ENCODE measurements around the gene MTIF2. TPM values are rescaled to one million over a fixed set of nuclear protein-coding genes. Genes with fewer than 3 reads are reported as not detected.

Gene MTIF2
- polyA plus RNA-seq, 2 of the 4 experiments (the other 2 are of a cell fraction), result 47.2 to 91.6 TPM

GRCh38 chr2:55283083-55283482 lies 14.1 kb upstream of the MTIF2 start:
- TF ChIP-seq CEBPB (IDR thresholded peaks at IDR 0.05) (0 out of 4 replicates have a peak, but pooled peaks of 1 of the 2 experiments have one; percentile 8), HEYL (CRISPR knock-in tag; IDR thresholded peaks at IDR 0.05) (no peak), JUNB (IDR thresholded peaks at IDR 0.05) (no peak), RAD21 (conservative IDR thresholded peaks at IDR 0.05 in 1 of 2, IDR thresholded peaks at IDR 0.05 in 1 of 2) (no peak)
- no peak for FAIRE-seq
- DNase-seq (ENCODE audit: low read depth in 1 of 2, low spot score in 1 of 2), result no peak
- POLR2A ChIA-PET, result no interaction called here
- 95% methylated on average over 12 of the region's 12 CpGs for WGBS (ENCODE audit: missing lambda C conversion rate)
- no peaks in the 10 kb centered on the region for H3K9me3 ChIP-seq
- H3K4me2 ChIP-seq, result peak overlapping the region; percentile 92
- CTCF ChIA-PET, result no interaction called here
- no peak for ATAC-seq
- peak overlapping the region; percentile 51 for H3K4me3 ChIP-seq
- peak overlapping the region; percentile 87 to 90; a peak in 5 of 6 replicates for H3K27ac ChIP-seq
- peaks cover 8% of the 10 kb centered on the region; the same call in 2 of the 3 replicates for H3K4me1 ChIP-seq

- Histone ChIP-seq H3K4me1 (peaks cover 8% of the 10 kb centered on the region; the same call in 2 of the 3 replicates), H3K27ac (peak overlapping the region; percentile 87 to 90), H3K9me3 (no peaks in the 10 kb centered on the region), H3K4me3 (peak overlapping the region; percentile 51), H3K4me2 (peak overlapping the region; percentile 92)
- FAIRE-seq (no peak), DNase-seq (ENCODE audit: low read depth in 1 of 2, low spot score in 1 of 2) (peak; percentile 61 to 89), ATAC-seq (peak; percentile 98)
- CTCF ChIA-PET, result no interaction called here
- POLR2A ChIA-PET, result interaction anchor here (0.6 to 1.4 kb wide), 5 partner anchors 10 to 237 kb away, joined by 3 to 6 read pairs (median 3); partner anchors contain the start of genes CCDC88A and CFAP36
- WGBS (ENCODE audit: missing lambda C conversion rate), result 5% methylated on average over 47 of the region's 60 CpGs
- TF ChIP-seq PBX3 (IDR thresholded peaks at IDR 0.05), result no peak
- TF ChIP-seq MAFK (IDR thresholded peaks at IDR 0.05; ENCODE audit: partially characterized antibody), result no peak
- TF ChIP-seq ESRRA (IDR thresholded peaks at IDR 0.05; ENCODE audit: borderline replicate concordance, low read length), result no peak
- 0 out of 2 replicates have a peak, but pooled peaks have one; percentile 44 for TF ChIP-seq POLR2AphosphoS2 (conservative IDR thresholded peaks at IDR 0.05; ENCODE audit: low read length)
- no peak for TF ChIP-seq ZNF302 (CRISPR knock-in tag; IDR thresholded peaks at IDR 0.05)
- no peak; the same call in 1 of the 2 replicates for TF ChIP-seq REST (IDR thresholded peaks at IDR 0.05)
- no peak for TF ChIP-seq FOSL2 (IDR thresholded peaks at IDR 0.05)
- no peak for TF ChIP-seq FOSL2 (CRISPR knock-in tag; IDR thresholded peaks at IDR 0.05)
- no peak for TF ChIP-seq SREBF2 (IDR thresholded peaks at IDR 0.05)
- no peak for TF ChIP-seq ZC3H11A (IDR thresholded peaks at IDR 0.05)
- peak; percentile 85 for TF ChIP-seq E2F6 (IDR thresholded peaks at IDR 0.05; ENCODE audit: borderline replicate concordance, low read depth)
- TF ChIP-seq KDM5A (IDR thresholded peaks at IDR 0.05), result no peak
- 0 out of 2 replicates have a peak, but pooled peaks have one; percentile 6 for TF ChIP-seq USF2 (IDR thresholded peaks at IDR 0.05)
- no peak for TF ChIP-seq HOXA7 (CRISPR knock-in tag; IDR thresholded peaks at IDR 0.05)
- TF ChIP-seq BCL3 (IDR thresholded peaks at IDR 0.05), result peak; percentile 79
- no peak for TF ChIP-seq SMC3 (IDR thresholded peaks at IDR 0.05)
- peak; percentile 88 for TF ChIP-seq TFCP2L1 (CRISPR knock-in tag; IDR thresholded peaks at IDR 0.05)
- TF ChIP-seq CTCF (IDR thresholded peaks at IDR 0.05), result no peak
- TF ChIP-seq HEYL (CRISPR knock-in tag; IDR thresholded peaks at IDR 0.05), result no peak
- no peak for TF ChIP-seq GATA3 (IDR thresholded peaks at IDR 0.05; ENCODE audit: borderline replicate concordance)
- no peak for TF ChIP-seq JUNB (IDR thresholded peaks at IDR 0.05)
- no peak for TF ChIP-seq FOSB (CRISPR knock-in tag; IDR thresholded peaks at IDR 0.05)
- TF ChIP-seq MYC (IDR thresholded peaks at IDR 0.05; ENCODE audit: borderline replicate concordance, low read length), result no peak
These were observed 13.3 kb upstream of the MTIF2 start for GRCh38 chr2:55282110-55282917.
